ENCODE data around the gene GDPGP1.
A peak's percentile ranks its signal among the peaks of the same experiment; 100 is the strongest.

The GDPGP1 gene

GRCh38 chr15:90293040-90293810, 59.2 kb downstream of the GDPGP1 start:
- DNase-seq (ENCODE audit: insufficient read length, low spot score) (peak; percentile 21), FAIRE-seq (peak; percentile 8)

GRCh38 chr15:90294159-90294558, 60.1 kb downstream of the GDPGP1 start:
- DNase-seq (ENCODE audit: insufficient read length, low spot score), result no peak
- FAIRE-seq, result no peak

GRCh38 chr15:90294601-90295269, 60.7 kb downstream of the GDPGP1 start:
- DNase-seq (ENCODE audit: insufficient read length, low spot score), result no peak
- FAIRE-seq, result no peak

GRCh38 chr15:90295270-90295648, 61.2 kb downstream of the GDPGP1 start:
- FAIRE-seq (no peak), DNase-seq (ENCODE audit: insufficient read length, low spot score) (no peak)

All from GM19239 (cell line).